K562 (cell line): ENCODE data around the gene CENPP. TPM values are rescaled to one million over a fixed set of nuclear protein-coding genes. Genes with fewer than 3 reads are reported as not detected.

Source experiments
- ATAC-seq: fragments of 200-7000 bp; cut with Tn5 transposase; 3 replicates; pipeline ENCODE4 v1.9.1; 2020; ENCODE audit warnings: moderate library complexity
- BruUV-seq: library from RNA; stranded (reverse); fragments of 400-500 nt; replicated peaks from 2 replicates; lab custom pipeline; 2021; lab: Mats Ljungman, UMichigan
- CTCF ChIA-PET: fragments of 300-600 bp; formaldehyde crosslinking; extraction: SDS; loops from one replicate; lab custom pipeline; 2021; ENCODE audit warnings: low intra/inter-chr PET ratio; lab: Yijun Ruan, JAX
- POLR2A ChIA-PET: fragments of 300-600, 350-650 bp; sonication (Branson Sonifier 250); formaldehyde crosslinking; extraction: SDS; loops from one replicate; lab custom pipeline; 2021; ENCODE audit warnings: antibody characterized with exemption, inconsistent platforms; lab: Yijun Ruan, JAX
- DNase-seq, 4 experiments: peaks; one replicate each; pipeline versions ENCODE4 v3.0.0 to v3.0.0-alpha.2; 2011 to 2018; ENCODE audit warnings: low spot score in 3 of 4, mixed read lengths in 3 of 4; ENCODE audit errors: extremely low read depth in 1 of 4
- FAIRE-seq: peaks from 2 replicates; lab custom pipeline; 2011; peaks lifted over from hg19 to GRCh38; lab: Jason Lieb, UNC
- H2AFZ ChIP-seq: 2 replicates; pipeline ENCODE4 v1.6.0; 2011; ENCODE audit warnings: low read depth, low read length, control low read depth, inconsistent platforms
- H3K27ac ChIP-seq: fragments of 200-600 bp; 3 replicates; pipeline ENCODE4 v1.8.0; 2011; ENCODE audit warnings: low read depth, mild to moderate bottlenecking, control low read depth, inconsistent platforms, low read length, moderate library complexity, mixed read lengths; ENCODE audit errors: extremely low read depth
- H3K27me3 ChIP-seq, 2 experiments: fragments of 300-600 bp in 1 of 2; 2 replicates in 1 of 2; 3 replicates in 1 of 2; pipeline versions ENCODE4 v1.6.0 to v1.8.0; 2011; ENCODE audit warnings: inconsistent platforms in 2 of 2, low read length in 2 of 2, mild to moderate bottlenecking in 1 of 2, mixed read lengths in 1 of 2, moderate library complexity in 1 of 2; ENCODE audit not compliant: control insufficient read depth in 2 of 2, insufficient read depth in 2 of 2
- H3K36me3 ChIP-seq: fragments of 300-600 bp; 3 replicates; pipeline ENCODE4 v1.8.0; 2011; ENCODE audit warnings: mild to moderate bottlenecking, low read length, inconsistent platforms; ENCODE audit not compliant: control insufficient read depth, insufficient read depth
- H3K4me1 ChIP-seq, 2 experiments: fragments of 200-600 bp in 1 of 2; replicated peaks in 1 of 2; 2 replicates in 1 of 2; 3 replicates in 1 of 2; pipeline versions ENCODE4 v1.5.1 to v1.8.0; 2011; ENCODE audit warnings: inconsistent platforms in 2 of 2, low read length in 2 of 2, mild to moderate bottlenecking in 1 of 2, mixed read lengths in 1 of 2, moderate library complexity in 1 of 2; ENCODE audit not compliant: control insufficient read depth in 2 of 2, insufficient read depth in 2 of 2
- H3K4me2 ChIP-seq: 2 replicates; pipeline ENCODE4 v1.6.1; 2011; ENCODE audit warnings: low read length, control low read depth, inconsistent platforms, mixed read lengths; ENCODE audit not compliant: insufficient read depth
- H3K4me3 ChIP-seq: fragments of 200-600 bp; sonication (generic), shearing (Covaris generic); 2 replicates; pipeline ENCODE4 v1.5.1; 2016; ENCODE audit warnings: control low read depth, inconsistent platforms
- H3K79me2 ChIP-seq: fragments of 200-600 bp; 3 replicates; pipeline ENCODE4 v1.8.0; 2011; ENCODE audit warnings: low read length, inconsistent platforms; ENCODE audit not compliant: control insufficient read depth, insufficient read depth
- H3K9ac ChIP-seq, 2 experiments: 2 replicates each; pipeline versions ENCODE4 v1.6.0 to v1.6.1; 2011; ENCODE audit warnings: low read depth in 2 of 2, low read length in 2 of 2, control low read depth in 1 of 2, inconsistent platforms in 1 of 2, mild to moderate bottlenecking in 1 of 2, mixed read lengths in 1 of 2; ENCODE audit not compliant: insufficient read depth in 1 of 2
- H3K9me1 ChIP-seq: one replicate; pipeline ENCODE4 v1.6.0; 2011; ENCODE audit warnings: inconsistent platforms, mild to moderate bottlenecking, low read length, moderate library complexity; ENCODE audit not compliant: control insufficient read depth, insufficient read depth
- H3K9me3 ChIP-seq: replicated peaks from 2 replicates; pipeline ENCODE4 v1.5.1; 2011; ENCODE audit warnings: low read depth, low read length, inconsistent platforms; ENCODE audit not compliant: control insufficient read depth, insufficient read depth
- H4K20me1 ChIP-seq: replicated peaks from 2 replicates; pipeline ENCODE4 v1.6.1; 2011; ENCODE audit warnings: low read length, inconsistent platforms, mixed read lengths; ENCODE audit not compliant: control insufficient read depth, insufficient read depth
- BCLAF1 ChIP-seq, 2 experiments: fragments of 450-650 bp in 1 of 2; IDR thresholded peaks; 2 replicates each; pipeline ENCODE4 v1.6.1; 2011 to 2017; ENCODE audit warnings: low read depth in 2 of 2, antibody characterized with exemption in 1 of 2, borderline replicate concordance in 1 of 2, low read length in 1 of 2, mild to moderate bottlenecking in 1 of 2, mixed read lengths in 1 of 2; ENCODE audit not compliant: control insufficient read depth in 1 of 2
- HOMEZ ChIP-seq: fragments of 250-450 bp; sonication (Bioruptor Pico); IDR thresholded peaks from 2 replicates; pipeline ENCODE4 v1.4.0; 2020; ENCODE audit warnings: mild to moderate bottlenecking, moderate library complexity
- NFYB ChIP-seq: IDR thresholded peaks from 2 replicates; pipeline ENCODE4 v1.6.1; 2011; ENCODE audit warnings: mild to moderate bottlenecking, moderate library complexity; ENCODE audit not compliant: insufficient read length; ENCODE audit errors: extremely low read depth
- THRAP3 ChIP-seq: fragments of 450-650 bp; IDR thresholded peaks from 2 replicates; pipeline ENCODE4 v1.6.1; 2016; ENCODE audit warnings: mild to moderate bottlenecking, inconsistent platforms, borderline replicate concordance
- ZNF140 ChIP-seq: fragments of 250-450 bp; sonication (Bioruptor Pico); IDR thresholded peaks from 2 replicates; pipeline ENCODE4 v1.8.0; 2021; ENCODE audit warnings: moderate library complexity, mild to moderate bottlenecking, inconsistent platforms
- ZNF384 ChIP-seq: IDR thresholded peaks from 2 replicates; pipeline ENCODE4 v1.6.1; 2012; ENCODE audit warnings: low read depth, low read length, improper control_type of control experiment
- ZNF395 ChIP-seq: fragments of 200-800 bp; sonication (Bioruptor generic); IDR thresholded peaks from 2 replicates; pipeline ENCODE4 v1.6.1; 2017; ENCODE audit warnings: missing genetic modification characterization, missing compliant biosample characterization
- ZNF609 ChIP-seq: sonication (generic); formaldehyde crosslinking; IDR thresholded peaks from 2 replicates; pipeline ENCODE4 v1.8.1; 2023; ENCODE audit warnings: missing genetic modification reagents, mild to moderate bottlenecking, borderline replicate concordance
- WGBS: fragments of 100-300 bp; shearing (Covaris generic); methylation state at CpG from one replicate; pipeline ENCODE4 v1.1.6; 2016; ENCODE audit warnings: low coverage, mixed read lengths; ENCODE audit not compliant: insufficient coverage; ENCODE audit errors: missing lambda C conversion rate; 5-methylcytosine and 5-hydroxymethylcytosine counted together
- in situ Hi-C: fragments of 300-500 bp; cut with MboI; formaldehyde crosslinking; loops from 4 replicates; pipeline ENCODE4 v1.15.0; 2018; ENCODE audit warnings: inconsistent platforms, mixed read lengths
- intact Hi-C: fragments of 100-400 bp; cut with micrococcal nuclease; formaldehyde crosslinking; loops from 2 replicates; pipeline ENCODE4 v1.14.2; 2022
- polyA plus RNA-seq, 8 experiments: library from polyadenylated mRNA; depleted of rRNA in 4 of 8; stranded (reverse) in 5 of 8; unstranded in 3 of 8; fragments of >200 nt; fragmentation: Nextera tagmentation in 2 of 8; fragmentation: Illumina TruSeq in 1 of 8; extraction: Ambion mirVana in 2 of 8; extraction: Trizol in 1 of 8; gene quantifications; 2 replicates each; pipeline versions ENCODE4 v1.2.1 to v1.2.3, GENCODE V29; 2011 to 2014; ENCODE audit warnings: inconsistent platforms in 1 of 8, missing spikeins in 1 of 8
- total RNA-seq, 7 experiments: library from RNA; depleted of rRNA in 6 of 7; stranded (reverse); fragments of >200 nt in 6 of 7; fragmentation: Illumina TruSeq in 2 of 7; extraction: Trizol in 2 of 7; gene quantifications; 2 replicates each; pipeline versions ENCODE4 v1.2.1 to v1.2.3, GENCODE V29; 2011 to 2021; ENCODE audit warnings: low replicate concordance in 1 of 7

CENPP gene
- total and polyA plus RNA-seq, 9 of the 15 experiments (the other 6 are each of a cell fraction or from before 2014, with no cell fraction given), result 8.0 to 28.5 (median 17.9) TPM

GRCh38 chr9:92385001-92385400 lies 59.2 kb downstream of the CENPP start (continued):
- no peak for TF ChIP-seq NFYB

- Histone ChIP-seq H3K79me2 (no peaks in the 10 kb centered on the region), H3K9me3 (no peaks in the 10 kb centered on the region), H3K4me3 (no peak overlapping the region), H3K9me1 (no peaks in the 10 kb centered on the region), H3K27ac (no peak overlapping the region), H3K27me3 (no peaks in the 10 kb centered on the region), H3K4me1 (no peaks in the 10 kb centered on the region), H3K4me2 (no peak overlapping the region), H4K20me1 (no peaks in the 10 kb centered on the region), H3K36me3 (no peaks in the 10 kb centered on the region), H3K9ac (no peak overlapping the region), H2AFZ (no peak overlapping the region)
- no TSS peak for BruUV-seq
- POLR2A ChIA-PET, result no interaction called here
- ATAC-seq, result no peak
- no peak for DNase-seq
- 65% methylated on average over 6 of the region's 6 CpGs for WGBS
- in situ Hi-C loops, result no loop called here
- CTCF ChIA-PET, result no interaction called here
- no peak for FAIRE-seq
- intact Hi-C loops, result no loop called here
- TF ChIP-seq THRAP3 (no peak), BCLAF1 (IDR thresholded peaks at IDR 0.05; ENCODE audit: borderline replicate concordance in 1 of 2, control insufficient read depth in 1 of 2, low read depth in 2 of 2, low read length in 1 of 2) (no peak), ZNF140 (no peak), ZNF609 (CRISPR knock-in tag) (no peak), HOMEZ (no peak), ZNF384 (no peak), ZNF395 (no peak)
Measured at GRCh38 chr9:92385477-92385876, 59.7 kb downstream of the CENPP start.
